Measurements from ENCODE around the gene TRIM51G.
"Not testable (repeated sequence)": the region's sequence is repeated elsewhere in the genome, so short reads cannot be mapped to it uniquely, and the experiment has no call there.

TRIM51G gene

DNA sequence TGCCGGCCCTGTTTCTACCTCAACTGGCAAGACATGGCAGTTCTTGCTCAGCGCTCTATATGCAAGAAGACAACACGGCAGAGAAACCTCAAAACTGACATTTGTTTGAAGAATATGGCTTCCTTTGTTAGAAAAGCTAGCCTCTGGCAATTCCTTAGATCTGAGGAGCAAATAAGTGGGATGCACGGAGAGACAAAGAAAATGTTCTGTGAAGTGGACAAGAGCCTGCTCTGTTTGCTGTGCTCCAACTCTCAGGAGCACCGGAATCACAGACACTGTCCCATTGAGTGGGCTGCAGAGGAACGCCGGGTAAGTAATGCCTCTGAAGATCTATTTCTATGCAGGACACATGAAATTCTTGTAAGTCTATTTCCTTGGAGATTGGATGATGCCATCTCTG, 37.9 kb downstream of the TRIM51G start:
- H3K27ac ChIP-seq (replicated peaks; ENCODE audit: low read length); H3K4me1 ChIP-seq (ENCODE audit: control insufficient read depth in 2 of 2, insufficient read depth in 1 of 2, low read depth in 1 of 2, low read length in 2 of 2); H2BK120ac ChIP-seq (ENCODE audit: low read depth, low read length); H4K8ac ChIP-seq (ENCODE audit: low read depth, low read length); H2BK15ac ChIP-seq (ENCODE audit: low read length); H3K18ac ChIP-seq (ENCODE audit: low read length); H3K4me3 ChIP-seq (ENCODE audit: low read length in 2 of 2); H3K79me1 ChIP-seq (ENCODE audit: low read depth, low read length); DNase-seq (ENCODE audit: low spot score); H2AK5ac ChIP-seq (ENCODE audit: low read depth, low read length); H3K23ac ChIP-seq (ENCODE audit: low read depth, low read length, poor library complexity); H3K36me3 ChIP-seq (replicated peaks in 1 of 2; ENCODE audit: control insufficient read depth in 2 of 2, insufficient read depth in 2 of 2, low read length in 2 of 2); H4K91ac ChIP-seq (ENCODE audit: low read depth, low read length, poor library complexity); H2AFZ ChIP-seq (ENCODE audit: low read length); H3K27me3 ChIP-seq (ENCODE audit: control insufficient read depth in 3 of 3, insufficient read depth in 3 of 3, low read depth in 1 of 3, low read length in 3 of 3); H3K4me2 ChIP-seq (ENCODE audit: insufficient read depth, low read length, poor library complexity, severe bottlenecking); H2BK12ac ChIP-seq (ENCODE audit: low read length); H3K9me3 ChIP-seq (replicated peaks in 1 of 2; ENCODE audit: control insufficient read depth in 2 of 2, insufficient read depth in 1 of 2, low read depth in 1 of 2, low read length in 2 of 2); H2BK5ac ChIP-seq (ENCODE audit: low read length); H3K4ac ChIP-seq (ENCODE audit: low read length); H3K14ac ChIP-seq (ENCODE audit: low read length); H3K9ac ChIP-seq (ENCODE audit: low read depth, low read length, poor library complexity): not testable (repeated sequence)
- WGBS, 2 donors (ENCODE audit: extremely low coverage in 2 of 2, insufficient read length in 2 of 2, insufficient replicate concordance in 1 of 2), result no CpG with 5 or more reads among the region's 7 CpGs
